NCI-H1105 (cell line): Measurements from ENCODE around the gene CAPN15.

ENCODE experiments used
- DNase-seq: peaks from one replicate; lab custom pipeline; 2025; lab: John Stamatoyannopoulos, UW

The CAPN15 gene

DNA sequence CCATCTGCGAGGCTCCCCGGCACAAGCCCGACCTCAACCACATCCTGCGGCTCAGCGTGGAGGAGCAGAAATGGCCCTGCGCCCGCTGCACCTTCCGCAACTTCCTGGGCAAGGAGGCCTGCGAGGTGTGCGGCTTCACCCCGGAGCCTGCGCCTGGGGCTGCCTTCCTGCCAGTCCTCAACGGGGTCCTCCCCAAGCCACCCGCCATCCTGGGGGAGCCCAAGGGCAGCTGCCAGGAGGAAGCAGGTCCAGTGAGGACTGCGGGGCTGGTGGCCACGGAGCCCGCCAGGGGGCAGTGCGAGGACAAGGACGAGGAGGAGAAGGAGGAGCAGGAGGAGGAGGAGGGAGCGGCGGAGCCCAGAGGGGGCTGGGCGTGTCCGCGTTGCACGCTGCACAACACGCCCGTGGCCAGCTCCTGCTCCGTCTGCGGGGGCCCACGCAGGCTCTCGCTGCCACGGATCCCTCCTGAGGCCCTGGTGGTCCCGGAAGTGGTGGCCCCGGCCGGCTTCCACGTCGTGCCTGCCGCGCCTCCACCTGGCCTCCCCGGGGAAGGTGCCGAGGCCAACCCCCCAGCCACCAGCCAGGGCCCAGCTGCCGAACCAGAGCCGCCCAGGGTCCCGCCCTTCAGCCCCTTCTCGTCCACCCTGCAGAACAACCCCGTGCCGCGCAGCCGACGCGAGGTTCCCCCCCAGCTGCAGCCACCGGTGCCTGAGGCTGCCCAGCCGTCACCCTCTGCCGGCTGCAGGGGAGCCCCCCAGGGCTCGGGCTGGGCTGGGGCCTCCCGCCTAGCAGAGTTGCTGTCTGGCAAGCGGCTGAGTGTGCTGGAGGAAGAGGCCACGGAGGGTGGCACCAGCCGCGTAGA, 19.6 kb downstream of the CAPN15 start:
- no peak for DNase-seq

- DNase-seq = no peak
Observed at GRCh38 chr16:548586-548985, 21.1 kb downstream of the CAPN15 start.

DNA sequence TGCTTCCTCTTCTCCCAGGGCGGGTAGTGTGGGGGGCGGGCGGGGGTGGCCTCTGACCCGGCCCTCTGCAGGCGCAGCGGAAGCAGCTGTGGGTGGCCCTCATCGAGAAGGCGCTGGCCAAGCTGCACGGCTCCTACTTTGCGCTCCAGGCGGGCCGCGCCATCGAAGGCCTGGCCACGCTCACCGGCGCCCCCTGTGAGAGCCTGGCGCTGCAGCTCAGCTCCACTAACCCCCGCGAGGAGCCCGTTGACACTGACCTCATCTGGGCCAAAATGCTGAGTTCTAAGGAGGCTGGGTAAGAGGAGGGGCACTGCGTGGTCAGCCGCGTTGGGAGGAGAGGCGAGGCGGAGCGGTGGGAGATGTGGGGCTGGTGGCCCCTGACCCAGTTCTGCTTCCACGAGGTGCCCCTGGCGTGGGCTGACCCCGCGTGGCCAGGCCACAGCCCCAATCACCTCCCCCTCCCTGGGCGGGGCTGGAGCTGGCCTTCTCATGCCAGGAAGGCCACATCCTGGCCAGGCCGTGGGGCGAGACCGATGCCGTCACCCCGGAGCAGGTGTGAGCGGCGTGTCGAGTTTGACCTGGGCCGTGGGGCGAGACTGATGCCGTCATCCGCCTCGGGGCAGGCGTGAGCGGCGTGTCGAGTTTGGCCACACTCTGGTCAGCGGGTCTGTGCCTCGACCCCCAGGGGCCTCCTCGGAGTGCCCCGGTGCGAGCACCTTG, 22.2 kb downstream of the CAPN15 start:
- no peak for DNase-seq

DNA sequence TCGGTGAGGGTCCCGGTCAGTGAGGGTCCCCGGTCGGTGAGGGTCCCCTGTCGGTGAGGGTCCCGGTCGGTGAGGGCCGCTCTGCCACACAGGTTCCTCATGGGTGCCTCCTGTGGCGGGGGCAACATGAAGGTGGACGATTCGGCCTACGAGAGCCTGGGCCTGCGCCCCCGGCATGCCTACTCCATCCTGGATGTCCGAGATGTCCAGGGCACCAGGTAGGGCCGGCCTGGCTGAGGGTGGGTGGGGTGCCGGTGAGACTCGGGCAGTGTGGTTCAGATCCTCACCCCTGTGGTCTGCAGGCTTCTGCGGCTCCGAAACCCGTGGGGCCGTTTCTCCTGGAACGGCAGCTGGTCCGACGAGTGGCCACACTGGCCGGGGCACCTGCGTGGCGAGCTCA, 23.7 kb downstream of the CAPN15 start:
- no peak for DNase-seq

DNA sequence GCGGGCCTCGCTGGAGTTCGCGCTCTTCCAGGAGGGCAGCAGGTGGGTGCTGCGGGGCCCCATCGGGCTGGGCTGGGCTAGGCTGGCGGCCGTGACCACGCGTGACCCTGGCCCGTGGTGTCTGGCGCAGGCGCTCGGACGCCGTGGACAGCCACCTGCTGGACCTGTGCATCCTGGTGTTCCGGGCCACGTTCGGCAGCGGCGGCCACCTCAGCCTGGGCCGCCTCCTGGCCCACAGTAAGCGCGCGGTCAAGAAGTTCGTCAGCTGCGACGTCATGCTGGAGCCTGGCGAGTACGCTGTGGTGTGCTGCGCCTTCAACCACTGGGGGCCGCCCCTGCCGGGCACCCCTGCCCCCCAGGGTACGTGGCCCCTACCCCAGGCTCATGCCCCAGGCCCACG, 24.7 kb downstream of the CAPN15 start:
- DNase-seq = no peak

DNA sequence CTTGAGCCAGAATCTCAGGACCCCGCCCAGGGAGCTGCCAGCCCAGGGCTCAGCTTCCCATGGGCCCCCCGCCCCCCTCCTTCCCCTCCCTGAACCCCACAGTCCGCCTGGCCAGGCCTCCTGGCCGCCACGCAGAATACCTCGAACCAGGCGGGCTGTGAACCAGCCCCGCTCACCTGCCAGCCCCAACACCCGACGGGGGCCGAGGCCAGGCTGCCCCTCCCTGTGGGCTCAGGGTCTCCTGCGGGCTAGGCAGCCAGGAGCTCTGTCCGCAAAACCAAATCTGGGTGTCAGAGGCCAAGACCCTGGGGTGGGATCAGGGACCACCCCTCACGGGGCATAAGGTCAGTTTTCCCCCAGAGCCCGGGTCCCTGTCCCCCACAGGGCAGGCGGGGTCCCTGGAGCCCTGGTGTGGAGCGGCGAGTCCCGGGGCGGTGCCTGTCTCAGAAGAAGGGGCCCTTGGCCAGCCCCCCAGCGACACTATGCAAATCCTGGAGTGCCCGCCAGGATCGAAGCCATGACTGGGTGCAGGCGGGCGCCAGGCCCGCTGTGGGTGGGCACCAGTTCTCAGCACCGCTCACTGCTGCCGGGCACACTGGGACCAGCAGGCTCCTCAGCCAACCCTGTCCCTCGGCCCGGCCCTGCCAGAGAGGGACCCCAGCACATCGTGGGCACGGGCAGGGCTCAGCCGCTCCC, 26.2 kb downstream of the CAPN15 start:
- no peak for DNase-seq

- DNase-seq = no peak
Observed at GRCh38 chr16:554297-554621, 26.7 kb downstream of the CAPN15 start.

DNA sequence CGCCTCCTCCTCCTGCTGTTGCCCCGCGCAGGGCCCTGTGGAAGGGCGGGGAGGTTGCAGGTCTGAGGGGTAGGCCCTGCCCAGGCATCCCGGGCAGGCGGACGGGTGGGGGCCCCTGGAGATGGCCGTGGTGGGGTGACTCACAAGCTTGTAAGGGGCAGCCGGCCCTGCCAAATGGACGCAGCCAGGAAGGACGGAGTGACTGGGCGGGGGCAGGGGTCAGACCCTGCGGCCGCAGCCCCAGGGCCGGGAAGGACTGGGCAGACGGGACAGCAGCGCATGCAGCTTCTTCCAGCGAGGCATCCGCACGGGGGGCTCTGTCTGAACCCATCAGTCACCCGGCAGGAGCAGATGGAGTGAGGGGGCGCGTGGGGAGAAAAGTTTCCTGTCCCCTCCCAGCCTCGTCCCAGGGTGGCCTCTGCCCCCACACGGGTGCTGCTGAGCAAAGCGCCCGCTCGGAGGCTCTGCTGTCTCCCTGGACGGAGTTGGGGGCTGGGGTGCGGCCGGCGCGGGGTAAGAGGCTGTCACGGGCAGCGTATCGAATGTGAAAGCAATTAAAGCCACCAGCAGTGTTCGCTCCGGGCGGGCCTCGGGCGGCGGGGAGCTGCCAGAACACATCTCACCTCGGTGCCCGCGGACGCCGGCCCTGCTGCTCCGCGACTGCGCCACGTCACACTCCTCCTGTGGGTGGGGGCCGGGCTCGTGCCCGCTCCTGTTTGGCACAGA, 27.3 kb downstream of the CAPN15 start:
- DNase-seq = no peak

GRCh38 chr16:555528-556473, 28.3 kb downstream of the CAPN15 start:
- DNase-seq = no peak

DNA sequence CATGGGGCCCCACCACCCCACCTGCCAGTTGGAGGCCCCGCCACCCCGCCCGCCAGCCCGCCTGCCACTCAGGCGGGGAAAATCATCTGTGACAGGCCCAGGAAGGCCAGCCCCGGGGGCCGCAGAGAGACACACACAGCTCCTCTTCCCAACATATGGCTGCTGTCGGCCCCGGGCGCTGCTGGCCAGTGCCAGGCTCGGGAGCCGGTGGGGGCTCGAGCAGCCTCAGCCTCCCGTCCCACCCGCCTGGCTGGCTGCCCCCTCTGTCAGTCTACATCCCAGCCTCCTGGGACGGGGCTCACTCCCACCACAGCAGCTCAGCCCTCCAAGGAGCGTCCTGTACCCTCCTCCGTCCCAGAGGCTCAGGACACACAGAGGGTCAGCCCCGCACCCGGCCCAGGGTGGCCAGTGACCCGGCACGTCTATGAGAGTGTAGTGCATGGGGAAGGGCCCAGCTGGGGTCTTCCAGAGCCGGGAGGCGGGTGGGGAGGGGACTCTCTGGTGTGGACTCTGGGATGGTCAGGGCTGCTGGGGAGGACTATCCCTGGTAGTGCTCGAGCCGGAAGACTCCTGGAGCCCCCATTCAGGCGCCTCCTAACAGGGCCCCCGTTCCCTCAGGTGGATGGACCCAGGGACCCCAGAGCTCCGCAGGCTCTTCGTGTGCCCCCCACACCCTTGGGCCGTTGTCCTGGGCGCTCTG, 29.1 kb downstream of the CAPN15 start:
- no peak for DNase-seq

- no peak for DNase-seq
Observed at GRCh38 chr16:557463-558297, 30.2 kb downstream of the CAPN15 start.

DNA sequence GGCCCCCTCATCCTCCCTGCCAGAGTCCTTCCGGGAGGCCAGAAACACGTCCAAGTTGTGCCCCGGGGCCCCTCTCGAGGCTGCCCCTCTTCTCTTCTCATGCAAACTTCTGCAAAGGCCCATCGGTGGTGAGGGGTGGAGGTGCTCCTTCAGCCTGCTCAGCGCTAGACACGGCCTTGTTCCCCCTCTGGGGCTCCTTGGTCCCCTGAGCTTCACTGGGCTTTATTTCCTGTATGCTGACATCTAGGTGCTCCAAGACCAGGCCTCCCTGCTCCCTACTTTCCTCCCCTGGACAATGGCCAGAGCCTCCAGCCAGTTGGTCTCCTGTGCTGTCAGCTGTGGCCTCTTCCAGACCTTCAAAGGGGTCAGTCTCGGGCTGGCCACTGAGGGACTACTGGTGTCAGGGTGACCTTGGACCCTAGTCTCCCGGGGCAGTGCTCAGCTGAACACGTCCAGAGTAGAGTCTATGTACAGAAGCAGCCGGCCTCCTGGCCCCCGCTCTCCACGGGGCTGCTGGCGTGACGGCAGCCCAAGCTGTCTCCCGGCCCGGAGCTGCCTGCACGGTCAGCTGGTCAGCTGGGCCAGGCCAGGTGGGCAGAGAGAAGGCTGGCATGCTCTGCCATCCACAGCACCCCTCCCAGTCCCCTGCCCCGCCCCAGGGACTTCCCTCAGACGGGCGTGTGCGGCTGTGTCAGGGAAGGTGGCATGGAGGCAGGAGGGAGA, 30.9 kb downstream of the CAPN15 start:
- no peak for DNase-seq

GRCh38 chr16:559021-559380, 31.5 kb downstream of the CAPN15 start:
- no peak for DNase-seq

DNA sequence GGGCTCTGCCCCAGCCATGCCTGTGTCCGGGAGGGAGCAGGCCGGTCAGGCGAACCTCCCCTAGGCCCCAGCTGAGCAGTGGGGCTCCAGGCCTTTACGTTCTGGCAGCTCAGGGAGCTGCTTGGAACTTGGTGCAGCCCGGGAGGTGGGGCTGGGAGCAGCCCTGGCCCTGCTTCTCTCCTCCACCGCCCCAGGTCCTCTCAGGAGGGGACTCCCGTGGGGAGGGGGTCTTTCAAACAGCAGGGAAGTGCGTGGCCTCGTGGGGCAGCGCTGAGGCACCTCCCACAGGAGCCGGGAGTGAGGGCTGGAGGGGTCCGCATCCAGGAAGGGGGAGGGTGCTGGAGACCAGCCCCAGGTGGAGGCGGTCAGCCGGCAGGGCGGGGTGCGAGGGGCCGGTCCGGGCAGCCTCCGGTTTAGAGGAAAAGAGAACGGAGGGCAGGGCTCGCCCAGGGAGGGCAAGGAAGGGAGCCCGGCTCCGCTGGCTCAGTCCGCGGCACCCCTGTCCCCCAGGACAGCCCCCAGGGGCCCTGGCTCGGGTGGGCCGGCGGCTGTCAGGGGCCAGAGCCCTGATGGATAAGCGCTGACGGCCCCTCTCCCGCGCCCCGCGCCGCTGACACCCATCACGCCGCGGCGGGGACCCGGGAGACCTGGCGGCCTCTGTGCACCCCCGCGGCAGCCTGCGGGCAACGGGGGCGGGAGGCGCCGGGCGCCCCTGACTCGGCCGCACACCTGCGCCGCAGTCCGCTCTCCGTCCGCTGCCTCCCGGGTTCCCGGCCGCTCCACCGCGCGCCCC, 32.1 kb downstream of the CAPN15 start:
- DNase-seq = no peak

- no peak for DNase-seq
Observed at GRCh38 chr16:560204-560700, 32.7 kb downstream of the CAPN15 start, which contains the start of gene PRR35. Gene PRR35 (plus strand): TSS chr16:560394. CDS start chr16:563295, 2,901 bp downstream.

DNA sequence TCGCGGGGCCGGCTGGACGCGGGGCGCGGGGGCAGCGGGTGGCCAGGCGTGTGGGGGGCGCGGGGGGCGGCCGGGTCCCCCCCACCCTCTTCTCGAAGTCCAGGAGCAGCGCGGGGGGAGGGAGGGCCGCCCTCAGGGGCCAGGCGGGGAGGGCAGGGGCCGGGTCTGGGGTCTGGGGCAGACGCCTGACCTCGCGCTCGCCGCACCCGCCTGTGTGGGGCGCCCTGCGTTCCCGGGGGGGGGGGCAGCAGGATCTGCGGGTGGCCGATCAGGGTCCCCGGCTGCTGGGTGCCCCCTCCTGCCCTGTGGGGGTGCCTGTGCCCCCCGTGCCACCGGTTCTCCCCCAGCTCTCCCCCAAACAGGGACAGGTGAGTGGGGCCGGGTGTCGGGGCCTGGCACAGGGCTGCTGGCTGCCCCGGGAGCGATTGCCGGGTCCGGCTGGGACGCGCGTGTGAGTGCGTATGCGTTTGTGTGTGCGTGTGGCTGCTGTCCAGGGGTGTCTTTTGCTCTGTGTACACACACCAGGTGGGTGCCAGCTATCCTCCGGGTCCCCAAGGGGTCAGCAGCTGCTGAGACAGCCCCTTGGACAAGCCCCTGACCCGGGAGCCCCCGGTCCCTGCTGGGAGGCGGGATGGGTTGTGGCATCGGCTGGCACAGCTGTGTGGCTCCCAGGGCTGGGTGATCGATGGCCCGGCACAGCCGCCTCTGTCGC, 33.3 kb downstream of the CAPN15 start:
- DNase-seq = no peak

GRCh38 chr16:561413-561794, 33.9 kb downstream of the CAPN15 start:
- no peak for DNase-seq
